ENCODE measurements around the gene KCTD20. TPM values are rescaled to one million over a fixed set of nuclear protein-coding genes. Genes with fewer than 3 reads are reported as not detected.

KCTD20 gene
- total and polyA plus RNA-seq, 4 donors, result 9.5 to 48.5 (median 32.2) TPM

DNA sequence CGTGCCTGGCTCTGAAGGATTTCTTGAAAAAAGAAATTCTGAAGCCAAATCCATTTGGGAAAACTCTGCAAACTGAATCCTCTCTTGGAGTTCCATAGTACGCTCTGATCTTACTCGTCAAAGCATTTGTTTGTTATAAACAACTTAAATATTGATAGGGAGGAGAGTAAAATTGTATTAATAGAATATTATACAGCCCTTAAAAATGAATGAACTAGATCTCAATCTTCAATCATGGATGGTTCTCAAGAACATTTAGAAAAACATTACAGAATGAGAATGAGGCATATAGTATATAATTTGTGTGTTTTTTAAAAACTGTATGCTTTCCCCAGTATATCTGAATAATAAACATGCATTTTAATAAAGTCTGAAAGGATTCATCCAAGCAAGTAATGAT is 24.8 kb downstream of the KCTD20 start:
- whole genome bisulfite sequencing, result 98% methylated on average over 3 of the region's 3 CpGs
- no peak overlapping the region for H3K9ac ChIP-seq (ENCODE audit: low read depth in 1 of 2, low read length in 2 of 2)
- H3K27me3 ChIP-seq (ENCODE audit: control insufficient read depth in 4 of 4, insufficient read depth in 4 of 4, low read length in 3 of 4), result no peaks in the 10 kb centered on the region
- H3K4me1 ChIP-seq (ENCODE audit: control insufficient read depth in 4 of 4, insufficient read depth in 4 of 4, low read length in 3 of 4), result no peaks in the 10 kb centered on the region
- DNase-seq (ENCODE audit: low spot score), result no peak
- peaks cover 5 to 10% (median 8%) of the 10 kb centered on the region in 4 donors for H3K36me3 ChIP-seq (ENCODE audit: control insufficient read depth in 4 of 4, insufficient read depth in 3 of 4, low read depth in 1 of 4, low read length in 3 of 4)
- H3K9me3 ChIP-seq (ENCODE audit: control insufficient read depth in 4 of 4, low read length in 3 of 4), result no peaks in the 10 kb centered on the region
- H3K27ac ChIP-seq (ENCODE audit: low read depth in 1 of 2, low read length in 2 of 2), result no peak overlapping the region
- TF ChIP-seq, protein P1, sequence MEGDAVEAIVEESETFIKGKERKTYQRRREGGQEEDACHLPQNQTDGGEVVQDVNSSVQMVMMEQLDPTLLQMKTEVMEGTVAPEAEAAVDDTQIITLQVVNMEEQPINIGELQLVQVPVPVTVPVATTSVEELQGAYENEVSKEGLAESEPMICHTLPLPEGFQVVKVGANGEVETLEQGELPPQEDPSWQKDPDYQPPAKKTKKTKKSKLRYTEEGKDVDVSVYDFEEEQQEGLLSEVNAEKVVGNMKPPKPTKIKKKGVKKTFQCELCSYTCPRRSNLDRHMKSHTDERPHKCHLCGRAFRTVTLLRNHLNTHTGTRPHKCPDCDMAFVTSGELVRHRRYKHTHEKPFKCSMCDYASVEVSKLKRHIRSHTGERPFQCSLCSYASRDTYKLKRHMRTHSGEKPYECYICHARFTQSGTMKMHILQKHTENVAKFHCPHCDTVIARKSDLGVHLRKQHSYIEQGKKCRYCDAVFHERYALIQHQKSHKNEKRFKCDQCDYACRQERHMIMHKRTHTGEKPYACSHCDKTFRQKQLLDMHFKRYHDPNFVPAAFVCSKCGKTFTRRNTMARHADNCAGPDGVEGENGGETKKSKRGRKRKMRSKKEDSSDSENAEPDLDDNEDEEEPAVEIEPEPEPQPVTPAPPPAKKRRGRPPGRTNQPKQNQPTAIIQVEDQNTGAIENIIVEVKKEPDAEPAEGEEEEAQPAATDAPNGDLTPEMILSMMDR (IDR thresholded peaks at IDR 0.05; ENCODE audit: low read depth, low read length, missing input control), result no peak
- TF ChIP-seq, protein P2, sequence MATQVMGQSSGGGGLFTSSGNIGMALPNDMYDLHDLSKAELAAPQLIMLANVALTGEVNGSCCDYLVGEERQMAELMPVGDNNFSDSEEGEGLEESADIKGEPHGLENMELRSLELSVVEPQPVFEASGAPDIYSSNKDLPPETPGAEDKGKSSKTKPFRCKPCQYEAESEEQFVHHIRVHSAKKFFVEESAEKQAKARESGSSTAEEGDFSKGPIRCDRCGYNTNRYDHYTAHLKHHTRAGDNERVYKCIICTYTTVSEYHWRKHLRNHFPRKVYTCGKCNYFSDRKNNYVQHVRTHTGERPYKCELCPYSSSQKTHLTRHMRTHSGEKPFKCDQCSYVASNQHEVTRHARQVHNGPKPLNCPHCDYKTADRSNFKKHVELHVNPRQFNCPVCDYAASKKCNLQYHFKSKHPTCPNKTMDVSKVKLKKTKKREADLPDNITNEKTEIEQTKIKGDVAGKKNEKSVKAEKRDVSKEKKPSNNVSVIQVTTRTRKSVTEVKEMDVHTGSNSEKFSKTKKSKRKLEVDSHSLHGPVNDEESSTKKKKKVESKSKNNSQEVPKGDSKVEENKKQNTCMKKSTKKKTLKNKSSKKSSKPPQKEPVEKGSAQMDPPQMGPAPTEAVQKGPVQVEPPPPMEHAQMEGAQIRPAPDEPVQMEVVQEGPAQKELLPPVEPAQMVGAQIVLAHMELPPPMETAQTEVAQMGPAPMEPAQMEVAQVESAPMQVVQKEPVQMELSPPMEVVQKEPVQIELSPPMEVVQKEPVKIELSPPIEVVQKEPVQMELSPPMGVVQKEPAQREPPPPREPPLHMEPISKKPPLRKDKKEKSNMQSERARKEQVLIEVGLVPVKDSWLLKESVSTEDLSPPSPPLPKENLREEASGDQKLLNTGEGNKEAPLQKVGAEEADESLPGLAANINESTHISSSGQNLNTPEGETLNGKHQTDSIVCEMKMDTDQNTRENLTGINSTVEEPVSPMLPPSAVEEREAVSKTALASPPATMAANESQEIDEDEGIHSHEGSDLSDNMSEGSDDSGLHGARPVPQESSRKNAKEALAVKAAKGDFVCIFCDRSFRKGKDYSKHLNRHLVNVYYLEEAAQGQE (IDR thresholded peaks at IDR 0.05), result no peak
- TF ChIP-seq, protein P3, sequence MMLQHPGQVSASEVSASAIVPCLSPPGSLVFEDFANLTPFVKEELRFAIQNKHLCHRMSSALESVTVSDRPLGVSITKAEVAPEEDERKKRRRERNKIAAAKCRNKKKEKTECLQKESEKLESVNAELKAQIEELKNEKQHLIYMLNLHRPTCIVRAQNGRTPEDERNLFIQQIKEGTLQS (IDR thresholded peaks at IDR 0.05), result no peak
- TF ChIP-seq NR2F2 (IDR thresholded peaks at IDR 0.05) (no peak), JUND (IDR thresholded peaks at IDR 0.05) (no peak), RAD21 (IDR thresholded peaks at IDR 0.05) (no peak), TAF1 (conservative IDR thresholded peaks at IDR 0.05) (no peak), YY1 (IDR thresholded peaks at IDR 0.05) (no peak), FOXA1 (IDR thresholded peaks at IDR 0.05) (no peak), HNF4A (conservative IDR thresholded peaks at IDR 0.05) (no peak), RXRA (IDR thresholded peaks at IDR 0.05) (no peak), SP1 (IDR thresholded peaks at IDR 0.05) (no peak), HNF4G (IDR thresholded peaks at IDR 0.05) (no peak), GABPA (IDR thresholded peaks at IDR 0.05 in 1 of 2, conservative IDR thresholded peaks at IDR 0.05 in 1 of 2) (no peak), FOXA2 (IDR thresholded peaks at IDR 0.05) (no peak), EGR1 (IDR thresholded peaks at IDR 0.05; ENCODE audit: low read depth in 2 of 2) (no peak)
- TF ChIP-seq, protein P4, sequence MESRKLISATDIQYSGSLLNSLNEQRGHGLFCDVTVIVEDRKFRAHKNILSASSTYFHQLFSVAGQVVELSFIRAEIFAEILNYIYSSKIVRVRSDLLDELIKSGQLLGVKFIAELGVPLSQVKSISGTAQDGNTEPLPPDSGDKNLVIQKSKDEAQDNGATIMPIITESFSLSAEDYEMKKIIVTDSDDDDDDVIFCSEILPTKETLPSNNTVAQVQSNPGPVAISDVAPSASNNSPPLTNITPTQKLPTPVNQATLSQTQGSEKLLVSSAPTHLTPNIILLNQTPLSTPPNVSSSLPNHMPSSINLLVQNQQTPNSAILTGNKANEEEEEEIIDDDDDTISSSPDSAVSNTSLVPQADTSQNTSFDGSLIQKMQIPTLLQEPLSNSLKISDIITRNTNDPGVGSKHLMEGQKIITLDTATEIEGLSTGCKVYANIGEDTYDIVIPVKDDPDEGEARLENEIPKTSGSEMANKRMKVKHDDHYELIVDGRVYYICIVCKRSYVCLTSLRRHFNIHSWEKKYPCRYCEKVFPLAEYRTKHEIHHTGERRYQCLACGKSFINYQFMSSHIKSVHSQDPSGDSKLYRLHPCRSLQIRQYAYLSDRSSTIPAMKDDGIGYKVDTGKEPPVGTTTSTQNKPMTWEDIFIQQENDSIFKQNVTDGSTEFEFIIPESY (IDR thresholded peaks at IDR 0.05), result no peak
- no peak overlapping the region for H3K4me3 ChIP-seq (ENCODE audit: low read depth in 1 of 3, low read length in 3 of 3)

DNA sequence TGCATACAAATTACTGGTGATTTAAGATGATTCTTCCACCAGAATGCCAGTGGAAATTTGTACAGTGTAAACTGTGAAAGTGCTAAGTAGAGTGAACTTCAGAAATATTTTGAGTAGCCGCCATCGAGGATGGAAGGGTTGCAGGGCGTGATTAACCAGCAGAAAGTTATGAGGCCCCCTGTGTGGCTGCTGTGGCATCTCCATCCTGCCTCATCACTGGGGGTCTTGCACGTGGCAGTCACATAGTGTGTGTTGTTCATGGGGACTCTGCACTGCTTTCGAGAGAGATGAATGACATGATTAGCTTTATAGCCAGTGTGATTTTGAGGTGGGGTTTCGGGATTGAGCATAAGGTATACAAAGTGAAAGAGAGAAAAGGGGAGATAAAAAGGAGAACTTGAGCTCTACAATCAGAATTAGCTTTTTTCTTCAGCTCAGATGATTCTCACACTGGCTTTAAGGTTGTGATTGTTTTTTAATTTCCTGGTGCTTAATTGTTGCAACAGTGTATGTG is 26.4 kb downstream of the KCTD20 start:
- H3K27ac ChIP-seq (ENCODE audit: low read depth in 1 of 2, low read length in 2 of 2), result no peak overlapping the region
- DNase-seq (ENCODE audit: low spot score), result no peak
- H3K27me3 ChIP-seq (ENCODE audit: control insufficient read depth in 4 of 4, insufficient read depth in 4 of 4, low read length in 3 of 4), result no peaks in the 10 kb centered on the region
- H3K9ac ChIP-seq (ENCODE audit: low read depth in 1 of 2, low read length in 2 of 2), result no peak overlapping the region
- no peaks in the 10 kb centered on the region for H3K4me1 ChIP-seq (ENCODE audit: control insufficient read depth in 4 of 4, insufficient read depth in 4 of 4, low read length in 3 of 4)
- 92% methylated on average over 6 of the region's 6 CpGs for WGBS
- no peaks in the 10 kb centered on the region for H3K9me3 ChIP-seq (ENCODE audit: control insufficient read depth in 4 of 4, low read length in 3 of 4)
- TF ChIP-seq HNF4A (conservative IDR thresholded peaks at IDR 0.05) (no peak), YY1 (IDR thresholded peaks at IDR 0.05) (no peak), GABPA (IDR thresholded peaks at IDR 0.05 in 1 of 2, conservative IDR thresholded peaks at IDR 0.05 in 1 of 2) (no peak), TAF1 (conservative IDR thresholded peaks at IDR 0.05) (no peak), FOXA1 (IDR thresholded peaks at IDR 0.05) (no peak), RXRA (IDR thresholded peaks at IDR 0.05) (no peak), RAD21 (IDR thresholded peaks at IDR 0.05) (no peak), JUND (IDR thresholded peaks at IDR 0.05) (no peak), NR2F2 (IDR thresholded peaks at IDR 0.05) (no peak), EGR1 (IDR thresholded peaks at IDR 0.05; ENCODE audit: low read depth in 2 of 2) (no peak)
- TF ChIP-seq, protein P5, sequence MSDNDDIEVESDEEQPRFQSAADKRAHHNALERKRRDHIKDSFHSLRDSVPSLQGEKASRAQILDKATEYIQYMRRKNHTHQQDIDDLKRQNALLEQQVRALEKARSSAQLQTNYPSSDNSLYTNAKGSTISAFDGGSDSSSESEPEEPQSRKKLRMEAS (IDR thresholded peaks at IDR 0.05), result no peak
- TF ChIP-seq, protein P1 (IDR thresholded peaks at IDR 0.05; ENCODE audit: low read depth, low read length, missing input control), result no peak
- TF ChIP-seq, protein P3 (IDR thresholded peaks at IDR 0.05), result no peak
- TF ChIP-seq, protein P4 (IDR thresholded peaks at IDR 0.05), result no peak
- no peak overlapping the region for H3K4me3 ChIP-seq (ENCODE audit: low read depth in 1 of 3, low read length in 3 of 3)
- peaks cover 5 to 10% (median 8%) of the 10 kb centered on the region in 4 donors for H3K36me3 ChIP-seq (ENCODE audit: control insufficient read depth in 4 of 4, insufficient read depth in 3 of 4, low read depth in 1 of 4, low read length in 3 of 4)

Data from liver (tissue), 9 donors.